Measurements from ENCODE around the gene TRMT5. TPM values are rescaled to one million over a fixed set of nuclear protein-coding genes. Genes with fewer than 3 reads are reported as not detected.

TRMT5 gene
- total and polyA plus RNA-seq, 5 donors from 2014 or later = 2.8 to 9.2 (median 6.3) TPM

DNA sequence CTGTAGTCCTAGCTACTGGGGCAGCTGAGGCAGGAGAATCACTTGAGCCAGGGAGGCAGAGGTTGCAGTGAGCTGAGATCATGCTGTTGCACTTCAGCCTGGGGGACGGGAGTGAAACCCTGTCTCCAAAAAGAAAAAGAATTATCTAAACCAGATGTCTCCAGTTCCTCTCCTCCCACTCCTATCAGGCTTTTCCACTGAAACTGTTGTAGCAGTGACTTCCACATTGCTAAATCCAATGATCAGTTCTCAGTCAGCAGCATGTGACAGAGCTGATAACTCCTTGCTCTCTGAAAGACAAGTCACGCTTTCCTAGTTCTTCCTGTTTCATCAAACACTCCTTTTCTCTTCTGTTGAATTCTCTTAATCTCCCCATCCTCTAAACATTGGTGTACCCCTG is 8.7 kb upstream of the TRMT5 start:
- Histone ChIP-seq H3K4me3 (ENCODE audit: low read depth, low read length) (no peak overlapping the region), H3K4me1 (ENCODE audit: control insufficient read depth, insufficient read depth, low read length, poor library complexity, severe bottlenecking) (no peaks in the 10 kb centered on the region), H3K36me3 (ENCODE audit: control insufficient read depth, insufficient read depth, low read length) (peaks cover 40% of the 10 kb centered on the region), H3K9me3 (ENCODE audit: control insufficient read depth in 2 of 2, low read length in 2 of 2) (no peaks in the 10 kb centered on the region), H3K27me3 (ENCODE audit: control insufficient read depth, insufficient read depth, low read length) (no peaks in the 10 kb centered on the region), H3K27ac (ENCODE audit: insufficient read depth, low read length, poor library complexity, severe bottlenecking) (no peak overlapping the region)
- Mint-ChIP-seq H3K9me3 (no peaks in the 10 kb centered on the region), H3K36me3 (peaks cover 32% of the 10 kb centered on the region), H3K4me1 (peaks cover 11 to 16% (median 12%) of the 10 kb centered on the region in 4 donors), H3K27ac (no peak overlapping the region), H3K27me3 (no peaks in the 10 kb centered on the region), H3K4me3 (no peak overlapping the region)
- no peak for DNase-seq
- ATAC-seq (ENCODE audit: low read depth in 2 of 2) = no peak

DNA sequence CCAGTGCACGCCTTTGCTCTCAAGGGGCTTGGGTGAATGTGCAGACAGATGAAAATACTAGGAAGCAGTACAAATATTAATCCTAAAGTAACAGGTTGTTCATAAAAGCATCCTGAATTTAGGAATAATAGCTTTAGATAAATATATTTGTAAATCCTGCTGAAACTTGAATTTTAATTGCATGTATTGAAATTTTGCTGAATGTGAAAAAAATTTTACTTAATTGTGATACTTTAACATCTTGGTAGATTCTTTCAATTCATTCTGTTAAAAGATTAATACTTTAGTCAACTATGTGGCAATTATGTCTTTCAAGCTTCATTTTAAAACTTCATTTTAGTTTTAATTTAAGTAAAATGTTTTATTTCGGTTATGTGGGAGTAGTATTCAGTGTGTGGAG is 5.6 kb upstream of the TRMT5 start:
- H3K36me3 Mint-ChIP-seq = peaks cover 20% of the 10 kb centered on the region
- no peak overlapping the region for H3K27ac Mint-ChIP-seq
- H3K9me3 ChIP-seq (ENCODE audit: control insufficient read depth in 2 of 2, low read length in 2 of 2) = no peaks in the 10 kb centered on the region
- peaks cover 35% of the 10 kb centered on the region for H3K36me3 ChIP-seq (ENCODE audit: control insufficient read depth, insufficient read depth, low read length)
- ATAC-seq (ENCODE audit: low read depth in 2 of 2) = no peak
- no peak overlapping the region for H3K4me3 Mint-ChIP-seq
- H3K9me3 Mint-ChIP-seq = no peaks in the 10 kb centered on the region
- DNase-seq = no peak
- H3K27me3 ChIP-seq (ENCODE audit: control insufficient read depth, insufficient read depth, low read length) = no peaks in the 10 kb centered on the region
- peaks cover 10% of the 10 kb centered on the region for H3K4me1 ChIP-seq (ENCODE audit: control insufficient read depth, insufficient read depth, low read length, poor library complexity, severe bottlenecking)
- H3K4me3 ChIP-seq (ENCODE audit: low read depth, low read length) = no peak overlapping the region
- no peaks in the 10 kb centered on the region for H3K27me3 Mint-ChIP-seq
- peaks cover 12 to 16% (median 14%) of the 10 kb centered on the region in 4 donors for H3K4me1 Mint-ChIP-seq
- no peak overlapping the region for H3K27ac ChIP-seq (ENCODE audit: insufficient read depth, low read length, poor library complexity, severe bottlenecking)

DNA sequence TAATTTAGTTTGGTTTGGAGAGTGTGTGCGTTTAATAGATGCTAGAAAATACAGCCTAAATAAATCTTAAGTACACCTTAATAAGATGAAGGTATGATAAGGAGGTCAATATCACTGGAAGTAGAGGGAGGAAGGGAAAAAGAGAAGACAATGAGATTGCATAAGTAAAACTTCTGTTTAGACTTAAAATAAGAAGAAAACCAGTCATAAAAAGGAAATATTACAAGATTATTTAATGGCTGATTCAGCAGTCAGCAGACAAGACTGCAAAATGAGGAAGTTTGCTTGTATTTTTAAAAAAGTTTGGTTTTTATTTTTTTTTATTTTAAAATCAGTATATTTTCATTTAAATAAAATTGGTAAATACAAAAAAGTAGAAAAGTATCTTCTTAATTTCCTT is 3.3 kb upstream of the TRMT5 start:
- Mint-ChIP-seq H3K4me1 (peaks cover 11 to 17% (median 15%) of the 10 kb centered on the region in 4 donors), H3K27me3 (no peaks in the 10 kb centered on the region), H3K36me3 (peaks cover 15% of the 10 kb centered on the region), H3K4me3 (no peak overlapping the region), H3K27ac (no peak overlapping the region), H3K9me3 (no peaks in the 10 kb centered on the region)
- Histone ChIP-seq H3K27ac (ENCODE audit: insufficient read depth, low read length, poor library complexity, severe bottlenecking) (no peak overlapping the region), H3K9me3 (ENCODE audit: control insufficient read depth in 2 of 2, low read length in 2 of 2) (no peaks in the 10 kb centered on the region), H3K4me3 (ENCODE audit: low read depth, low read length) (no peak overlapping the region), H3K27me3 (ENCODE audit: control insufficient read depth, insufficient read depth, low read length) (no peaks in the 10 kb centered on the region), H3K4me1 (ENCODE audit: control insufficient read depth, insufficient read depth, low read length, poor library complexity, severe bottlenecking) (peaks cover 22% of the 10 kb centered on the region), H3K36me3 (ENCODE audit: control insufficient read depth, insufficient read depth, low read length) (peaks cover 27% of the 10 kb centered on the region)
- ATAC-seq (ENCODE audit: low read depth in 2 of 2) (no peak), DNase-seq (no peak)

DNA sequence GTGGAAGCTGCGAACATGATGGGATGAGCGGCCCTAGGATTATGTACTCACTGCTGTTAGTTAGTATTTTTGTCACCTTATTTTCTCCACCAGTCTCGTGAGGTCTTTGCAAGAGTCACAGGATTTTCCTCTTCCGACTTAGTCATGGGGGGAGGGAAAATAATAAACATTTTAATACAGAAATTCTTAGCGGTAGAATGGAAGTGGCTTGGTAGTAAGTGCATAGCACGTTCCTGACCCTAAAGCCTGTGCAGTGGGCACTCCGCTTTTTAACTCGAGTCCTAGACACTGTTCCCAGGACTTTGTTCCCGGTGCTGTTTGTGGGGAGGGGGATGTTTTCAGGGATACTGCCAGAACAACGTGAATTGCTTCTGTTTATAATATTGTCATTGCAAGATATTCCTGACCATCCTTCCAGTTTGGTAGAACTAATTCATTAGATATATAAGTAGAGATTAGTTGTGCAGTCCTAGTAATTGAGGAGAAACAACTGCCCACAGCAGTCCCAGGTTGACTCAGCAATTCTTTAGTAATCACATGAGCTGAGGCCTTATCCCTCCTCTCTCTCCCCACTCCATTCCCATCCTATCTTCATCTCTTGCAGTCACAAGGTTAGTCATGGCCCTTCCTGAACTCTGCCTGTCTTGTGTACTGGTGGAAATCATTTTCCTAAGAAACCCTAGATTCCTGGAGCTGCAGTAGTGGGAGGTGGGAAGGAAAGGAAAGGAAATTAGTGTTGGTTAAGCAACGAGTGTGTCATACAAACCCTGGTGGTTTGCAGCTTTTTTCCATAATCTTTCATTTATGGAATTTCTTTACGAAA is 965 bp upstream of the TRMT5 start:
- Mint-ChIP-seq H3K36me3 (peaks cover 15% of the 10 kb centered on the region), H3K4me1 (peaks cover 19 to 36% (median 25%) of the 10 kb centered on the region in 4 donors), H3K27ac (no peak overlapping the region), H3K9me3 (no peaks in the 10 kb centered on the region), H3K27me3 (no peaks in the 10 kb centered on the region), H3K4me3 (no peak overlapping the region)
- Histone ChIP-seq H3K4me1 (ENCODE audit: control insufficient read depth, insufficient read depth, low read length, poor library complexity, severe bottlenecking) (peaks cover 26% of the 10 kb centered on the region), H3K9me3 (ENCODE audit: control insufficient read depth in 2 of 2, low read length in 2 of 2) (no peaks in the 10 kb centered on the region), H3K27me3 (ENCODE audit: control insufficient read depth, insufficient read depth, low read length) (no peaks in the 10 kb centered on the region), H3K4me3 (ENCODE audit: low read depth, low read length) (peak overlapping the region; percentile 90), H3K36me3 (ENCODE audit: control insufficient read depth, insufficient read depth, low read length) (peaks cover 10% of the 10 kb centered on the region), H3K27ac (ENCODE audit: insufficient read depth, low read length, poor library complexity, severe bottlenecking) (peak overlapping the region; percentile 92)
- DNase-seq (peak in 1 of 3 donors; percentile 17), ATAC-seq (ENCODE audit: low read depth in 2 of 2) (peak in 1 of 2 donors; percentile 1)

DNA sequence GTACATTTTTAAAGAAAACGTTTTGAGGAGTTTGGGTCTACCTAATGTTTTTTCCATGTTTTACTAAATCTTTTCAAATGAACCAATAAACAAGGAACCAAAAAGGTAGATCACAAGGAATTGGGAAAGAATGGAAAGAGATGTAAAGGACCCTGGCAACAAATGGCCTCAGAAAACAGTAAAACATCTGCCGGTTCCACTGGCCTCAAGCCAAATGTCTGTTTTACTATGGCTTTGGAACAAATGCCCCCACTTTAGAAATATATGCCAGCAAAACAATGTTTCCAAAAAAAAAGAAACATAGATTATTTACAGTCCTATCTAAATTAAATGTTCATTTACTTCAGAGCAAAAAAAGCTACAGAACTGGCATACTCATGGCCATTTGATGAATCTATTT is 3.0 kb downstream of the TRMT5 start:
- Mint-ChIP-seq H3K27me3 (no peaks in the 10 kb centered on the region), H3K36me3 (peaks cover 13% of the 10 kb centered on the region), H3K27ac (peak overlapping the region in 1 of 3 donors; percentile 25), H3K4me3 (peak overlapping the region in 2 of 4 donors; percentile 4 to 51), H3K9me3 (no peaks in the 10 kb centered on the region), H3K4me1 (peaks cover 15 to 40% (median 30%) of the 10 kb centered on the region in 4 donors)
- Histone ChIP-seq H3K36me3 (ENCODE audit: control insufficient read depth, insufficient read depth, low read length) (peaks cover 18% of the 10 kb centered on the region), H3K9me3 (ENCODE audit: control insufficient read depth in 2 of 2, low read length in 2 of 2) (no peaks in the 10 kb centered on the region), H3K27me3 (ENCODE audit: control insufficient read depth, insufficient read depth, low read length) (no peaks in the 10 kb centered on the region), H3K4me1 (ENCODE audit: control insufficient read depth, insufficient read depth, low read length, poor library complexity, severe bottlenecking) (peaks cover 26% of the 10 kb centered on the region), H3K27ac (ENCODE audit: insufficient read depth, low read length, poor library complexity, severe bottlenecking) (peak overlapping the region; percentile 92), H3K4me3 (ENCODE audit: low read depth, low read length) (no peak overlapping the region)
- ATAC-seq (ENCODE audit: low read depth in 2 of 2) (no peak), DNase-seq (no peak)

DNA sequence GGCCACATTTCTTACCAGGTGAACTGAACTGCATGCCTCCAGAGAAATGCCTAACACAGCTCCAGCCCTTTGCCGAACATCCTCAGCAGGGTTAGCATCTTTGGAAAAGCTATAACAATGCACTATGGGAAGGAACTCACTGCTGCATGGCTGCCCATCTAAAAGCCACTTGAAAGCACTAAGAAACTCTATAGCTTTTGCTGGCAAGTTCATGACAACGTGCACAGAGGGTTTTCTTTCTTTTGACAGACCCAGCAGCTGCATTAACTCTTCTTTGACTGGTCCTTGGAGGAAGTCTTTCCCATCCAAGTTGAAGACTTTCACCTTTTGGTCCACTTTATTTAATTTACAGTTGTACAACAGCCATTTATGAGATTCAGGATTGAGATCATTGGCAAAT is 5.3 kb downstream of the TRMT5 start:
- no peak overlapping the region for H3K4me3 ChIP-seq (ENCODE audit: low read depth, low read length)
- peaks cover 18% of the 10 kb centered on the region for H3K36me3 ChIP-seq (ENCODE audit: control insufficient read depth, insufficient read depth, low read length)
- Mint-ChIP-seq H3K27ac (peak overlapping the region; percentile 18 to 52 (median 23)), H3K27me3 (no peaks in the 10 kb centered on the region), H3K4me3 (no peak overlapping the region), H3K4me1 (peaks cover 15 to 40% (median 29%) of the 10 kb centered on the region in 4 donors), H3K9me3 (no peaks in the 10 kb centered on the region), H3K36me3 (peaks cover 21% of the 10 kb centered on the region)
- H3K27ac ChIP-seq (ENCODE audit: insufficient read depth, low read length, poor library complexity, severe bottlenecking) = no peak overlapping the region
- H3K27me3 ChIP-seq (ENCODE audit: control insufficient read depth, insufficient read depth, low read length) = no peaks in the 10 kb centered on the region
- no peaks in the 10 kb centered on the region for H3K9me3 ChIP-seq (ENCODE audit: control insufficient read depth in 2 of 2, low read length in 2 of 2)
- peaks cover 10% of the 10 kb centered on the region for H3K4me1 ChIP-seq (ENCODE audit: control insufficient read depth, insufficient read depth, low read length, poor library complexity, severe bottlenecking)
- DNase-seq (no peak), ATAC-seq (ENCODE audit: low read depth in 2 of 2) (no peak)

DNA sequence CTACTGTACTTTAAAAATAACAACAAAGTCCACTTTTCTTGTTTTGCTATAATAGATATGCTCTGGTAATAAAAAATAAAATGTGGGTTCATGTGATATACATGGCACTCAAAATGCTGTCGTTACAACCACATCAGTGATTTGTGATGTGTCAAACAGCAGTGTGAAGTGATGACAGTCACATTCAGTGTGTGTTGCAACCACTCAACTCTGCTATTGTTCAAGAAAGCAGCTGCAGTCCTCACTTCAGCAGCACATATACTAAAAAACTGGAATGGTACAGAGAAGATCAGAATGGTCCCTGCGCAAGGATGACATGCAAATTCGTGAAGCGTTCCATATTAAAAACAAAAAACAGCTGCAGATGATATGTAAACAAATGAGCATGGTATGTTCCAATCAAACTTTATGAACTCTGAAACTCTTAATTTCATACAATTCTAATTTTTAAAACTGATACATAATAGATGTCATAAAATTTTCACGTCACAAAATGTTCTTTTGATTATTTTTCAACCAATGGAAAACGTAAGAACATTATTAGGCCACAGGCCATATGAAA is 6.7 kb downstream of the TRMT5 start:
- no peak overlapping the region for H3K4me3 ChIP-seq (ENCODE audit: low read depth, low read length)
- Mint-ChIP-seq H3K4me1 (peaks cover 14 to 35% (median 28%) of the 10 kb centered on the region in 4 donors), H3K27ac (no peak overlapping the region), H3K9me3 (no peaks in the 10 kb centered on the region), H3K27me3 (no peaks in the 10 kb centered on the region), H3K36me3 (peaks cover 21% of the 10 kb centered on the region), H3K4me3 (no peak overlapping the region)
- H3K27ac ChIP-seq (ENCODE audit: insufficient read depth, low read length, poor library complexity, severe bottlenecking) = no peak overlapping the region
- no peak for ATAC-seq (ENCODE audit: low read depth in 2 of 2)
- peaks cover 4% of the 10 kb centered on the region for H3K4me1 ChIP-seq (ENCODE audit: control insufficient read depth, insufficient read depth, low read length, poor library complexity, severe bottlenecking)
- DNase-seq = no peak
- H3K9me3 ChIP-seq (ENCODE audit: control insufficient read depth in 2 of 2, low read length in 2 of 2) = no peaks in the 10 kb centered on the region
- H3K36me3 ChIP-seq (ENCODE audit: control insufficient read depth, insufficient read depth, low read length) = peaks cover 18% of the 10 kb centered on the region
- H3K27me3 ChIP-seq (ENCODE audit: control insufficient read depth, insufficient read depth, low read length) = no peaks in the 10 kb centered on the region

All from CD4-positive, CD25-positive, alpha-beta regulatory T cell (primary cell).